Measurements from ENCODE around the gene FAM200A.

FAM200A gene

GRCh38 chr7:99543916-99544315, 8.0 kb downstream of the FAM200A start:
- FAIRE-seq = no peak

GRCh38 chr7:99543081-99543671, 8.7 kb downstream of the FAM200A start:
- no peak for FAIRE-seq
- TF ChIP-seq POLR2A (IDR thresholded peaks at IDR 0.05; ENCODE audit: low read depth, low read length) (no peak), PAX5 (IDR thresholded peaks at IDR 0.05; ENCODE audit: insufficient read depth, low read length, severe bottlenecking) (no peak), SPI1 (IDR thresholded peaks at IDR 0.05; ENCODE audit: low read depth, low read length) (no peak), POLR2AphosphoS5 (IDR thresholded peaks at IDR 0.05; ENCODE audit: low read depth, low read length) (no peak), TAF1 (IDR thresholded peaks at IDR 0.05; ENCODE audit: low read depth, low read length) (no peak), POU2F2 (IDR thresholded peaks at IDR 0.05; ENCODE audit: low read depth, low read length) (no peak)

More at GRCh38 chr7:99543916-99544315, 8.0 kb downstream of the FAM200A start:
- DNase-seq (ENCODE audit: insufficient read length, low spot score) = no peak
- TF ChIP-seq POLR2A (IDR thresholded peaks at IDR 0.05; ENCODE audit: low read depth, low read length) (no peak), POLR2AphosphoS5 (IDR thresholded peaks at IDR 0.05; ENCODE audit: low read depth, low read length) (no peak), SPI1 (IDR thresholded peaks at IDR 0.05; ENCODE audit: low read depth, low read length) (no peak)

GRCh38 chr7:99541212-99541611, 10.7 kb downstream of the FAM200A start:
- no peak for FAIRE-seq
- TF ChIP-seq TAF1 (IDR thresholded peaks at IDR 0.05; ENCODE audit: low read depth, low read length) (no peak), POLR2A (IDR thresholded peaks at IDR 0.05; ENCODE audit: low read depth, low read length) (no peak), SPI1 (IDR thresholded peaks at IDR 0.05; ENCODE audit: low read depth, low read length) (no peak), PAX5 (IDR thresholded peaks at IDR 0.05; ENCODE audit: insufficient read depth, low read length, severe bottlenecking) (no peak), POU2F2 (IDR thresholded peaks at IDR 0.05; ENCODE audit: low read depth, low read length) (no peak), POLR2AphosphoS5 (IDR thresholded peaks at IDR 0.05; ENCODE audit: low read depth, low read length) (no peak)
- DNase-seq (ENCODE audit: insufficient read length, low spot score) = no peak

More at GRCh38 chr7:99543081-99543671, 8.7 kb downstream of the FAM200A start:
- DNase-seq (ENCODE audit: insufficient read length, low spot score) = no peak

GRCh38 chr7:99540542-99540941, 11.4 kb downstream of the FAM200A start:
- TF ChIP-seq POU2F2 (IDR thresholded peaks at IDR 0.05; ENCODE audit: low read depth, low read length) = no peak
- no peak for TF ChIP-seq PAX5 (IDR thresholded peaks at IDR 0.05; ENCODE audit: insufficient read depth, low read length, severe bottlenecking)
- no peak for TF ChIP-seq SPI1 (IDR thresholded peaks at IDR 0.05; ENCODE audit: low read depth, low read length)
- no peak for TF ChIP-seq TAF1 (IDR thresholded peaks at IDR 0.05; ENCODE audit: low read depth, low read length)
- no peak for TF ChIP-seq POLR2A (IDR thresholded peaks at IDR 0.05; ENCODE audit: low read depth, low read length)
- no peak for TF ChIP-seq POLR2AphosphoS5 (IDR thresholded peaks at IDR 0.05; ENCODE audit: low read depth, low read length)
- FAIRE-seq = no peak

GRCh38 chr7:99539213-99539811, 12.6 kb downstream of the FAM200A start:
- DNase-seq (ENCODE audit: insufficient read length, low spot score) = no peak
- FAIRE-seq = no peak
- TF ChIP-seq SPI1 (IDR thresholded peaks at IDR 0.05; ENCODE audit: low read depth, low read length) (no peak), POLR2AphosphoS5 (IDR thresholded peaks at IDR 0.05; ENCODE audit: low read depth, low read length) (no peak), TAF1 (IDR thresholded peaks at IDR 0.05; ENCODE audit: low read depth, low read length) (no peak), POU2F2 (IDR thresholded peaks at IDR 0.05; ENCODE audit: low read depth, low read length) (no peak), POLR2A (IDR thresholded peaks at IDR 0.05; ENCODE audit: low read depth, low read length) (no peak), PAX5 (IDR thresholded peaks at IDR 0.05; ENCODE audit: insufficient read depth, low read length, severe bottlenecking) (no peak)

More at GRCh38 chr7:99540542-99540941, 11.4 kb downstream of the FAM200A start:
- no peak for DNase-seq (ENCODE audit: insufficient read length, low spot score)

- no peak for DNase-seq (ENCODE audit: insufficient read length, low spot score)
- no peak for FAIRE-seq
- no peak for TF ChIP-seq POLR2AphosphoS5 (IDR thresholded peaks at IDR 0.05; ENCODE audit: low read depth, low read length)
- no peak for TF ChIP-seq SPI1 (IDR thresholded peaks at IDR 0.05; ENCODE audit: low read depth, low read length)
- no peak for TF ChIP-seq POU2F2 (IDR thresholded peaks at IDR 0.05; ENCODE audit: low read depth, low read length)
- no peak for TF ChIP-seq TAF1 (IDR thresholded peaks at IDR 0.05; ENCODE audit: low read depth, low read length)
- TF ChIP-seq PAX5 (IDR thresholded peaks at IDR 0.05; ENCODE audit: insufficient read depth, low read length, severe bottlenecking) = no peak
- TF ChIP-seq POLR2A (IDR thresholded peaks at IDR 0.05; ENCODE audit: low read depth, low read length) = no peak
These were observed 16.2 kb downstream of the FAM200A start for GRCh38 chr7:99535667-99536066.

GRCh38 chr7:99531354-99531765, 20.6 kb downstream of the FAM200A start:
- DNase-seq (ENCODE audit: insufficient read length, low spot score) (no peak), FAIRE-seq (no peak)
- no peak for TF ChIP-seq POLR2A (IDR thresholded peaks at IDR 0.05; ENCODE audit: low read depth, low read length)
- TF ChIP-seq SPI1 (IDR thresholded peaks at IDR 0.05; ENCODE audit: low read depth, low read length) = no peak
- TF ChIP-seq PAX5 (IDR thresholded peaks at IDR 0.05; ENCODE audit: insufficient read depth, low read length, severe bottlenecking) = no peak
- TF ChIP-seq POLR2AphosphoS5 (IDR thresholded peaks at IDR 0.05; ENCODE audit: low read depth, low read length) = no peak

GRCh38 chr7:99525713-99526440, 26.0 kb downstream of the FAM200A start:
- TF ChIP-seq PAX5 (IDR thresholded peaks at IDR 0.05; ENCODE audit: insufficient read depth, low read length, severe bottlenecking) = no peak
- TF ChIP-seq POU2F2 (IDR thresholded peaks at IDR 0.05; ENCODE audit: low read depth, low read length) = no peak
- no peak for DNase-seq (ENCODE audit: insufficient read length, low spot score)
- no peak for FAIRE-seq

- DNase-seq (ENCODE audit: insufficient read length, low spot score) (no peak), FAIRE-seq (no peak)
- TF ChIP-seq PAX5 (IDR thresholded peaks at IDR 0.05; ENCODE audit: insufficient read depth, low read length, severe bottlenecking) (no peak), SPI1 (IDR thresholded peaks at IDR 0.05; ENCODE audit: low read depth, low read length) (no peak), TAF1 (IDR thresholded peaks at IDR 0.05; ENCODE audit: low read depth, low read length) (no peak), POLR2AphosphoS5 (IDR thresholded peaks at IDR 0.05; ENCODE audit: low read depth, low read length) (no peak), POU2F2 (IDR thresholded peaks at IDR 0.05; ENCODE audit: low read depth, low read length) (no peak), POLR2A (IDR thresholded peaks at IDR 0.05; ENCODE audit: low read depth, low read length) (no peak)
These were observed 30.5 kb downstream of the FAM200A start for GRCh38 chr7:99521399-99521798.

All from GM12891 (cell line).